H1 (cell line): ENCODE data around the gene DYNC1H1. TPM values are rescaled to one million over a fixed set of nuclear protein-coding genes. Genes with fewer than 3 reads are reported as not detected.

Source experiments
- ZNF274 ChIP-seq: IDR thresholded peaks from 2 replicates; pipeline ENCODE4 v1.7.0; 2012; ENCODE audit warnings: low read length, borderline replicate concordance; ENCODE audit errors: extremely low read depth
- polyA plus RNA-seq, 7 experiments: library from polyadenylated mRNA; depleted of rRNA in 3 of 7; stranded (reverse) in 5 of 7; unstranded in 2 of 7; fragments of >200 nt in 5 of 7; fragments of 200-250 nt in 2 of 7; gene quantifications; 1 replicate in 5 of 7; 2 replicates in 1 of 7; 4 replicates in 1 of 7; pipeline versions ENCODE4 v1.2.1 to v1.2.3, GENCODE V29; 2011 to 2013; ENCODE audit warnings: missing spikeins in 2 of 7, mixed read lengths in 2 of 7
- total RNA-seq: library from RNA; stranded (reverse); fragmentation: NEBNext Ultra II Directional; extraction: Animal tissue kit (Norgen Biotek cat#: 25700); gene quantifications from 2 replicates; pipeline ENCODE4 v1.2.1, GENCODE V29; 2021

The DYNC1H1 gene
- total and polyA plus RNA-seq, 2 of the 8 experiments (the other 6 are each of a cell fraction or from before 2014, with no cell fraction given) = 238 to 387 TPM

DNA sequence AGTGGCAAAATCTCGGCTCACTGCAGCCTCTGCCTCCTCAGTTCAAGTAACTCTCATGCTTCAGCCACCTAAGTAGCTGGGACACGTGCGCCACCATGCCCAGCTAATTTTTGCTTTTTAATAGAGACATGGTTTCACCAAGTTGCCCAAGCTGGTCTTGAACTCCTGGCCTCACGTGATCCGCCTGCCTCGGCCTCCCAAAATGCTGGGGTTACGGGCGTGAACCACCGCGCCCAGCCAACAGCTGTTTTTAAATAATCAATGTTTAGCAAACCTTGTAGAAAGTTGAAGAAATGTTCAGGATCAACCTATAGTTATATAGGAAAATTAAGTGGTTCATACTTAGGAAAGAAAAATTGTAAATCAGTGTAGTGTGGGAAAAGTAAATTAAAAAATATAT is 128.4 kb downstream of the DYNC1H1 start (continued):
- no peak for TF ChIP-seq ZNF274
